ENCODE measurements around the gene SUFU.
"Not testable (repeated sequence)": the region's sequence is repeated elsewhere in the genome, so short reads cannot be mapped to it uniquely, and the experiment has no call there.

The SUFU gene

GRCh38 chr10:102503264-102504178 lies at the start of gene SUFU:
Gene SUFU (plus strand): TSS chr10:102503972. CDS start chr10:102504153, 181 bp downstream.
- TF ChIP-seq CTCF (IDR thresholded peaks at IDR 0.05; ENCODE audit: borderline replicate concordance, insufficient read depth, low read depth, low read length): peak; percentile 83; the same call in 1 of the 2 replicates
- peak within 1 kb of the TSS; percentile 91 for H3K4me3 ChIP-seq (ENCODE audit: low read depth, low read length)

GRCh38 chr10:102454662-102455487 lies 48.9 kb upstream of the SUFU start:
- H3K4me3 ChIP-seq (ENCODE audit: low read depth, low read length): not testable (repeated sequence)

- no peak overlapping the region for H3K4me3 ChIP-seq (ENCODE audit: low read depth, low read length)
- TF ChIP-seq CTCF (IDR thresholded peaks at IDR 0.05; ENCODE audit: borderline replicate concordance, insufficient read depth, low read depth, low read length): no peak
Measured at GRCh38 chr10:102455893-102456471, 47.8 kb upstream of the SUFU start.

- TF ChIP-seq CTCF (IDR thresholded peaks at IDR 0.05; ENCODE audit: borderline replicate concordance, insufficient read depth, low read depth, low read length): no peak
- H3K4me3 ChIP-seq (ENCODE audit: low read depth, low read length): no peak overlapping the region
Measured at GRCh38 chr10:102457591-102458150, 46.1 kb upstream of the SUFU start.

- no peak overlapping the region for H3K4me3 ChIP-seq (ENCODE audit: low read depth, low read length)
- TF ChIP-seq CTCF (IDR thresholded peaks at IDR 0.05; ENCODE audit: borderline replicate concordance, insufficient read depth, low read depth, low read length): no peak
Measured at GRCh38 chr10:102458656-102459055, 45.1 kb upstream of the SUFU start.

GRCh38 chr10:102460836-102461186 lies 43.0 kb upstream of the SUFU start:
- no peak for TF ChIP-seq CTCF (IDR thresholded peaks at IDR 0.05; ENCODE audit: borderline replicate concordance, insufficient read depth, low read depth, low read length)
- H3K4me3 ChIP-seq (ENCODE audit: low read depth, low read length): peak overlapping the region; percentile 72
